Thymus (tissue), 11 donors: ENCODE measurements around the gene APLP2. TPM values are rescaled to one million over a fixed set of nuclear protein-coding genes. Genes with fewer than 3 reads are reported as not detected.
A peak's percentile ranks its signal among the peaks of the same experiment; 100 is the strongest.

Experiments
- DNase-seq, 9 donors: peaks; one replicate each; pipeline ENCODE4 v3.0.0-alpha.2; 2013; ENCODE audit warnings: low spot score in 9 of 9, low read depth in 6 of 9, missing footprints in 1 of 9
- H3K27ac ChIP-seq, 2 donors: one replicate each; pipeline ENCODE4 v1.5.1; 2013; ENCODE audit warnings: control low read depth in 1 of 2, low read depth in 1 of 2, low read length in 1 of 2, mild to moderate bottlenecking in 1 of 2, moderate library complexity in 1 of 2
- H3K27me3 ChIP-seq, 2 donors: one replicate each; pipeline ENCODE4 v1.5.1; 2013; ENCODE audit warnings: low read length in 1 of 2; ENCODE audit not compliant: control insufficient read depth in 2 of 2, insufficient read depth in 1 of 2
- H3K36me3 ChIP-seq, 2 donors: one replicate each; pipeline ENCODE4 v1.5.1; 2013; ENCODE audit warnings: low read length in 1 of 2, mild to moderate bottlenecking in 1 of 2, moderate library complexity in 1 of 2; ENCODE audit not compliant: control insufficient read depth in 2 of 2, insufficient read depth in 2 of 2
- H3K4me1 ChIP-seq, 2 donors: one replicate each; pipeline ENCODE4 v1.5.1; 2013; ENCODE audit warnings: low read length in 2 of 2; ENCODE audit not compliant: control insufficient read depth in 2 of 2, insufficient read depth in 2 of 2
- H3K4me3 ChIP-seq, 2 donors: one replicate each; pipeline ENCODE4 v1.5.1; 2013; ENCODE audit warnings: low read length in 2 of 2, control low read depth in 1 of 2, mild to moderate bottlenecking in 1 of 2
- H3K9me3 ChIP-seq, 2 donors: one replicate each; pipeline ENCODE4 v1.5.1; 2013; ENCODE audit warnings: low read length in 1 of 2, mild to moderate bottlenecking in 1 of 2; ENCODE audit not compliant: control insufficient read depth in 2 of 2, insufficient read depth in 1 of 2
- WGBS: extraction: QIAGEN DNeasy Blood & Tissue Kit; methylation state at CpG from one replicate; pipeline ENCODE4 v1.1.7; 2013; 5-methylcytosine and 5-hydroxymethylcytosine counted together
- polyA plus RNA-seq: library from polyadenylated mRNA; stranded (reverse); fragments of 200-250 nt; gene quantifications from one replicate; pipeline ENCODE4 v1.2.3, GENCODE V29; 2013
- total RNA-seq: library from RNA; stranded (reverse); fragments of 120-200 nt; gene quantifications from one replicate; pipeline ENCODE4 v1.2.4, GENCODE V29; 2013
- donor health status: healthy.

Gene APLP2
- total and polyA plus RNA-seq, 2 donors: 74.4 to 101 TPM

DNA sequence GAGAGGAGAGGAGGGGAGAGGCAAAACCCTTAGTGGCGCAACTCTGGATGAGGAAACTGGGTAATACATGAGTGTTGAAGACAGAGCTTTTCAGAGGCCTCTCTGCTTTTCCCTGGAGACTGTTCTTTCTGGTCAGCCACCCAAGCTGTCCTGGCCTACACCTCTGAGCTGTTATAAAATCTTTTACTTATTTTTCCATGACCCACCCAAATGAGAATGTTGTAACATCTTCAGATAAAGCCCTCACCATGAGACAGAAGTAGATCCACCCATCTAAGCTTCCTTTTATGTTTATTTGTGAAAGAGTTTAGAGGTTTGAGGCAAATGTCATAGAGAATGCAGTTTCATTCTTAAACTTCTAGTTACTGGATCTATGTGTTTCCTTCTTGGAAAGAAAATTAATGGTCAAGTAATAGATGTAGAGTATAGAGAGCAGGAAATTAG is 20.3 kb upstream of the APLP2 start:
- peaks cover 0 to 5% of the 10 kb centered on the region in 2 donors for H3K9me3 ChIP-seq
- no peaks in the 10 kb centered on the region for H3K36me3 ChIP-seq
- H3K4me1 ChIP-seq: no peaks in the 10 kb centered on the region
- H3K27ac ChIP-seq: no peak overlapping the region
- no peaks in the 10 kb centered on the region for H3K27me3 ChIP-seq
- WGBS: 96% methylated on average over 1 of the region's 1 CpG
- no peak overlapping the region for H3K4me3 ChIP-seq
- no peak for DNase-seq

DNA sequence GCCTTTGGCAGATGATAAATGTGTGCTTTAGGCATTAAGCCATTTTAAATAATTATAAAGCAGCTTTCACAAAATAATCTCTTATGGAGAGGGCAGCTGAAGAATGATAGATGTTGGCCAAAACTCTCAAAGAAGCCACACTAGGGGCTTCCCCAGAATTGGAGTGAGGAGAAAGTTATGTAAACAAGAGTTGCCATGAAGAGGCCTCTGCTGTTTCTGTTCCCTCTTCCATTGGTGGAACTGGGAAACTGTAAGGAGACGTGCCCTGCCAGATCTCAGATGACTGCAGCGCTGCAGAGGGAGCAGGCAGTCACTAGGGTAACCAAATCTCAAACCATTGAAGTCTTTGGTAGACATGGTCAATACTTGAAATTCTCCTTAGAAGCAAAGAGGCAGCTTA is 19.4 kb upstream of the APLP2 start:
- Histone ChIP-seq H3K27ac (no peak overlapping the region), H3K4me3 (no peak overlapping the region), H3K27me3 (no peaks in the 10 kb centered on the region), H3K36me3 (no peaks in the 10 kb centered on the region), H3K9me3 (peaks cover 0 to 2% of the 10 kb centered on the region in 2 donors), H3K4me1 (no peaks in the 10 kb centered on the region)
- peak in 1 of 9 donors; percentile 16 for DNase-seq
- 95% methylated on average over 2 of the region's 2 CpGs for WGBS

DNA sequence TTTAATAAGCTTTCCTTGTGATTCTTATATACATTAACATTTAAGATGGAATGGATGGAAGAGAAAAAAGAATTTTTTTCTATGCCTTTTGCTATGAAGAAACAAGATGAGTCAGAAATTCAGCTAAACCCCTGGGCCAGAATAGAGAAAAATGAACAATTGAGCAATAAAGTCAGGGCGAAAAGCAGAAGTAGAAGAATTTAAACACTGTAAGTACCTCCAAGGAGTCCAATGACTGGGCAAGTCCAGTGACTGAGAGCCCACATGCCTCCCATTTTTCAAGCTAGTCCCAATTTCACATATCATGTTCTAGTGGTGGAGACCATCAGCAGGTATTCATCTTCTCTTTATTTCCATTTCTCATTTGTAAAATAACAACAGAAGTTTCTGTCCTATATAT is 18.6 kb upstream of the APLP2 start:
- 92% methylated on average over 1 of the region's 1 CpG for WGBS
- Histone ChIP-seq H3K9me3 (no peaks in the 10 kb centered on the region), H3K36me3 (no peaks in the 10 kb centered on the region), H3K4me3 (no peak overlapping the region), H3K27ac (no peak overlapping the region), H3K4me1 (no peaks in the 10 kb centered on the region), H3K27me3 (no peaks in the 10 kb centered on the region)
- no peak for DNase-seq

DNA sequence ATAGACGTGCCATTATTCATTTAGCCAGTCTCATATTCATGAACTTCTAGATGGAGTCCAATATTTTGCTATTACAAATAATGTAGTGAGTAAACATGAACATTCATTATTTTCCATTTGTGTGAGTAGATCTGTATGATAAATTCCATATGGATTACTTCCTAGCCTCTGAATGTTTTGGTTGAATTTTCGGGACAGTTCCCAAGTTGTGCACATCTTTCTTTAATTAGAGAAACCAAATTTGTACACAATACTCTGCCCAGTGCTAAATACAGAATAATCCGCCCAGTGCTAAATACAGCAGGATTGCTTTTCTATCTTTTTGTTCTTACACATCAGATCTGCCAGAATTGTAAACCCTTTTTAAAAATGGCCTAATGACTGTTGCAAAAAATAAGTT is 17.1 kb upstream of the APLP2 start:
- Histone ChIP-seq H3K27ac (no peak overlapping the region), H3K27me3 (no peaks in the 10 kb centered on the region), H3K36me3 (no peaks in the 10 kb centered on the region), H3K4me1 (no peaks in the 10 kb centered on the region), H3K9me3 (no peaks in the 10 kb centered on the region), H3K4me3 (no peak overlapping the region)
- DNase-seq: no peak
- WGBS: 98% methylated on average over 3 of the region's 3 CpGs

DNA sequence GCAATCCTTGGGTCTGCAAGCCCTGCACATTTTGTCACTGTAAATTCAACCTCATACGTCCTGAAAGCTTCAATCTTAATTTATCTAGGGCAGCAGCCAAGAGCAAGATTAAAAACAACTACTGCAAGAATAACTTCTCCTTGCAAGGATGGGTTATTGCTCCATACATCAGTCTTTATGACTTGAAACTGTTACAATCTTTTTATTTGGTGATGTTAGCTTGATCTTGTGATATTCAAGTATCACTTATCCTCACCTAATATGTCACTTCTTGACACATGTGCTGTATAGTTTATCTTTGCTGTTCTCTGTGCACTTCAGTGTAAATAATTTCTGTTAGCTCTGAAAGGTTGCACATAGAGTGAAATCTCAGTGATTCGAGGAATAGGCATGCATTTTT is 14.7 kb upstream of the APLP2 start:
- no peak for DNase-seq
- no peaks in the 10 kb centered on the region for H3K9me3 ChIP-seq
- H3K4me3 ChIP-seq: no peak overlapping the region
- H3K4me1 ChIP-seq: no peaks in the 10 kb centered on the region
- H3K36me3 ChIP-seq: no peaks in the 10 kb centered on the region
- H3K27me3 ChIP-seq: no peaks in the 10 kb centered on the region
- WGBS: 94% methylated on average over 2 of the region's 2 CpGs
- no peak overlapping the region for H3K27ac ChIP-seq

DNA sequence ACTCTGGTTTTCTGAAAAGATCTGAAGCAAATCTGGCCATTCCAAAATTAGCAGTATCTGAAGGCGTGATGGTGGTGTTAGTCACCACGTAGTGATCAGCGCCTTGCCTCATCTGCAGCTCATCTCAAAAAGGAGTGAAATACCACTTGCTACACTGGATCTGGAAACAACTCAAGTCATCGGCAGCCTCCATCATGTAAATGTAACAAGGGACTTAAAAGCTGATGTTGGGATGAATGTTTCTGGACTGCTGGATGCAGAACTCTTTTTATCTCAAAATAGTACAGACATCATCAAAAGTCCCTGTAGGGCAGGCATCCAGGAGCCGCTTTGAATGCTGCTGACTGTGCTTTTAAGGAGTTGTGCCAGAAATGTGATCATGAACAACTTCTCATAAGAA is 14.1 kb upstream of the APLP2 start:
- H3K4me3 ChIP-seq: no peak overlapping the region
- no peaks in the 10 kb centered on the region for H3K4me1 ChIP-seq
- DNase-seq: no peak
- H3K9me3 ChIP-seq: no peaks in the 10 kb centered on the region
- no peak overlapping the region for H3K27ac ChIP-seq
- 92% methylated on average over 5 of the region's 5 CpGs for WGBS
- no peaks in the 10 kb centered on the region for H3K36me3 ChIP-seq
- H3K27me3 ChIP-seq: no peaks in the 10 kb centered on the region

DNA sequence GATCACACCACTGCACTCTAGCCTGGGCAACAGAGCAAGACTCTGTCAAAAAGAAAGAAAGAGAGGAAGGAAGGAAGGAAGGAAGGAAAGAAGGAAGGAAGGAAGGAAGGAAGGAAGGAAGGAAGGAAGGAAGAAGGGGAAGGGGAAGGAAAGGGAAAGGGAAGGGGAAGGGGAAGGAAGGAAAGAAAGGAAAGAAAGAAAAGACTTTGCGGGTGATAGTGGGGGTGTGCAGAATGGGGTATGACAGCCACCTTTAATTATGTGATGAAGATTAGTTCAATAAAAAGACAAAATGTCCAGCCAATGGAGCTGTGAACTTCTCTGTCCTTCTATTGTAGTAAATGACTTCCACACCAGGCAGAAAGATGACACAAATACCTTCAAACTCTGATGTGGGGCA is 8.7 kb upstream of the APLP2 start:
- H3K9me3 ChIP-seq: no peaks in the 10 kb centered on the region
- WGBS: 85% methylated on average over 1 of the region's 1 CpG
- no peak overlapping the region for H3K27ac ChIP-seq
- H3K36me3 ChIP-seq: no peaks in the 10 kb centered on the region
- H3K4me1 ChIP-seq: no peaks in the 10 kb centered on the region
- no peak for DNase-seq
- peaks cover 0 to 3% of the 10 kb centered on the region in 2 donors for H3K27me3 ChIP-seq
- no peak overlapping the region for H3K4me3 ChIP-seq

DNA sequence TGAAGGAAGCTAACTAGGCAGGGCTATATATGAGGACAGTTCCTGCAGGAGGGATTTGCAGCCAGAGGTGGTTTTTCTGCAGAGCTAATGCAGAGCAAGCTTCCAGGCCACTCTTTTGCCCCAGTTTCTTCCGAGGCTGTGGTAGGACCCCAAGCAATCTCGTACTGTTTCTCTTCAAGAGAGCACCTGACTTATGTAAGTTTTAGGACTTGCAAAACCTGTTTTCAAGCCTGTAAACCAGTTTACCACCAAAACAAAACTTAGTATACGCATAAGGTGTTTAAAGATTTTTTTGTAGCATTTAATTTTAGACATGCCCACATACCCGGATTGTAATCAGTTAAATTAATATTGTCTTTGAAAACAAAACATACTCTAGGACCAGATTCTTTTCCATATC is 7.7 kb upstream of the APLP2 start:
- H3K9me3 ChIP-seq: no peaks in the 10 kb centered on the region
- no peaks in the 10 kb centered on the region for H3K36me3 ChIP-seq
- H3K4me3 ChIP-seq: no peak overlapping the region
- DNase-seq: no peak
- H3K4me1 ChIP-seq: no peaks in the 10 kb centered on the region
- no peak overlapping the region for H3K27ac ChIP-seq
- 91% methylated on average over 4 of the region's 4 CpGs for WGBS
- H3K27me3 ChIP-seq: peaks cover 0 to 3% of the 10 kb centered on the region in 2 donors

DNA sequence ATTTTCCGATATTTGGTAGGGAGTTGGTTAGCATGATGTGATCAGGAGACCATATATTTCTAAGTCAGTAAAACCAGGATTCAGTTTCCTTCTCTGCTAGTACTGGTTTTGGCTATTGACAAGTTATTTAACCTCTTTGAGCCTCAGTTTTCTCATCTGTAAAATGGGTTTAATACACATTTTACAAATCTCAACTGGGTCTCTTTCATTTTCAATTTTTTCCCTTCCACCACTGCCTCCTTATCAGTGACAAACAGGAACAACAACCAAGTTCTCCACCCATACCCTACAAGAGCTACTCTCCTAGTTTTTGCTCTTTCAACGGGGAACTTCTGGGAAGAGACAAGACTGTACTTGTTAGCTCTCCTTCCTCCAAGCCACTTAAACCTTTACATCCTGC is 6.2 kb upstream of the APLP2 start:
- 93% methylated on average over 2 of the region's 2 CpGs for WGBS
- Histone ChIP-seq H3K4me1 (peaks cover 0 to 3% of the 10 kb centered on the region in 2 donors), H3K9me3 (no peaks in the 10 kb centered on the region), H3K36me3 (no peaks in the 10 kb centered on the region), H3K27me3 (peaks cover 0 to 9% of the 10 kb centered on the region in 2 donors), H3K27ac (no peak overlapping the region), H3K4me3 (no peak overlapping the region)
- DNase-seq: no peak

DNA sequence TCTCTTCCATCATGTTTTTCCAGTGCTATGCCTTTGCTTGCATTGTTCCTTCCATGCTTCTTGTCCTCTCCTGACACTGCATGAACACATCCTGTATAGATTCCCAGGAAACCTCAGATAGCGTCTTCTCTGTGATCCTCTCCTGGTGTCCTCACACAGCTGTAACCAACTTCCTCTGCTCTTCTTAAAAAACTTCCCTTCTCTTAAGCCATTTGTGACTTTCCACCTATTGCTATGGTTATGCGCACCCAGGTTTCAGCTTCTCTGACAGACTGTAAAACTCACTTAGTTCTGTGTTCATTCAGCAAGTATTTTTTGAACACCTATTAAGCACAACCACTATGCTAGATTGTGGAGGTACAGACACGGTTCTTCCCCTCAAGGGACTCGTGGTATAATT is 5.1 kb upstream of the APLP2 start:
- DNase-seq: no peak
- H3K27ac ChIP-seq: no peak overlapping the region
- H3K4me1 ChIP-seq: peaks cover 4 to 9% of the 10 kb centered on the region in 2 donors
- H3K27me3 ChIP-seq: peaks cover 0 to 16% of the 10 kb centered on the region in 2 donors
- no peaks in the 10 kb centered on the region for H3K36me3 ChIP-seq
- 36% methylated on average over 4 of the region's 4 CpGs for WGBS
- no peak overlapping the region for H3K4me3 ChIP-seq
- H3K9me3 ChIP-seq: no peaks in the 10 kb centered on the region
